Prostate gland (tissue), 2 donors: ENCODE data around the gene IQSEC3.

Experiments used
- CTCF ChIP-seq, 4 experiments: fragments of 200-600 bp in 2 of 4; fragments of 450-650 bp in 2 of 4; sonication (generic) in 2 of 4; IDR thresholded peaks; 1 replicate in 3 of 4; 2 replicates in 1 of 4; pipeline ENCODE4 v1.5.1; 2016 to 2019; ENCODE audit warnings: antibody characterized with exemption in 4 of 4, mild to moderate bottlenecking in 2 of 4, moderate library complexity in 2 of 4
- POLR2A ChIP-seq: fragments of 450-650 bp; IDR thresholded peaks from one replicate; pipeline ENCODE4 v1.6.1; 2016; ENCODE audit warnings: antibody characterized with exemption, mild to moderate bottlenecking
- POLR2AphosphoS5 ChIP-seq: sonication (generic); formaldehyde crosslinking; IDR thresholded peaks from one replicate; pipeline ENCODE4 v1.6.1; 2017; ENCODE audit warnings: antibody characterized with exemption

DNA sequence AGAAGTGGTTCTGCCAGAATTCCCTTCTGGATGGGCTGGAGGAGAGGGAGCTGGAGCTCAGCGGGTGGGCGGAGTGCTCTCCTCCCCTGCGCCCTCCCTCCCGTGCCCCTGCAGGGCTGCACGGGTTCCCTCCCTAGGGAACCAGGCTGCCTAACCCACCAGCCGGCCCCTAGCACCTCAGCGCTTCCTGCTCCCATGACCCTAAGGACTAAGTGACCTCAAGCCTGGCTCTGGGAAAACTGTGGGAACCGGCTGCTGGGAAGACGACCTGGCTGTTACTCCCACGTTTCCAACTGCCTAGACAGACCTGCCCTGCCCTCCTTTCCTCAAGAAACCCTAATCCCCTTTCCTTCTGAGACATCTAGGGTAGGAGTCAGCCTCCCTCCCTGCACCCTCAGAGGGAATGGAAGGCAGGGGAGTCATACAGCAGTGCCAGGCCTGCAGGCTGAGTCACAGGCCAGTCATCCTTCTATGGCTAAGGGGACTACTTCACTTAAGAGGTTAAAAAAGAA, 115.9 kb downstream of the IQSEC3 start:
- TF ChIP-seq CTCF (IDR thresholded peaks at IDR 0.05), result no peak
- no peak for TF ChIP-seq POLR2AphosphoS5
- no peak for TF ChIP-seq POLR2A
